ENCODE data around the gene PPP2R3A.

PPP2R3A gene

DNA sequence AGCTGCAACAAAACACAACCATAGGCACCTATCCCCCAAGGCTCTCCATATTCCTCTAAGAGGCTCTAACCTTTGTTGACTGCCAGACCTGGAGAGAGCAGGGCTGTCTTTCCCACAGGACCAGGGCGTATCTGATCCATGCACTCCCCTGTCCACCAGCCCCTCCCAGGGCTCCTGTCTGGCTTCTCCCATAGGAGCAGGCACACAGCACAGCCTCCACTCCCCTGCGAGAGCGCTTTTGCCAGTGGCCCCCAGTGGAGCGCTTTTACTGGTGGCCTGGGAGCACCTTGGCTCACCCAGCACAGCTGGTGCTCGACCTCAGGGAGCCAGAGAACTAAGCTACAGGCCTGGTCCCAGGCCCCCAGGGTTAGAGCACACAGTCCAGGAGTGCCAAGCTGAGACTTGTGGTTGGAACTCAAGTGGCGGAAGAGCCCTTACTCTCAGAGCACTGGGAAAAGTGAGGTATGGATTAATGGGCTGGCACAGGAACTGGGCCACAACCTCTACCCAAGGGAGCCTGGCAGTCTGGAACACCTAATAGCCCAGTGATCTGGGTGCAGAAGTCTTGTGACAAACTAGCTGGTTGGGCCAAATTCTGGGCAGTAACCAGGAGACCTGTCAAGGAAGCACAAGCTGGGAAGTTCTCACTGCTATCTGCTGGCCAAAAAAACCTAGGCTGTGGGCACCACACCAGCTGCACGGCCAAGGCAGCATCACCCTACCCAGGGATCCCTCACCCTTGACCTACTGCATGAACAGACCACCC is 79.6 kb downstream of the PPP2R3A start:
- no peak for DNase-seq (ENCODE audit: low read depth)
- TF ChIP-seq, protein P1, sequence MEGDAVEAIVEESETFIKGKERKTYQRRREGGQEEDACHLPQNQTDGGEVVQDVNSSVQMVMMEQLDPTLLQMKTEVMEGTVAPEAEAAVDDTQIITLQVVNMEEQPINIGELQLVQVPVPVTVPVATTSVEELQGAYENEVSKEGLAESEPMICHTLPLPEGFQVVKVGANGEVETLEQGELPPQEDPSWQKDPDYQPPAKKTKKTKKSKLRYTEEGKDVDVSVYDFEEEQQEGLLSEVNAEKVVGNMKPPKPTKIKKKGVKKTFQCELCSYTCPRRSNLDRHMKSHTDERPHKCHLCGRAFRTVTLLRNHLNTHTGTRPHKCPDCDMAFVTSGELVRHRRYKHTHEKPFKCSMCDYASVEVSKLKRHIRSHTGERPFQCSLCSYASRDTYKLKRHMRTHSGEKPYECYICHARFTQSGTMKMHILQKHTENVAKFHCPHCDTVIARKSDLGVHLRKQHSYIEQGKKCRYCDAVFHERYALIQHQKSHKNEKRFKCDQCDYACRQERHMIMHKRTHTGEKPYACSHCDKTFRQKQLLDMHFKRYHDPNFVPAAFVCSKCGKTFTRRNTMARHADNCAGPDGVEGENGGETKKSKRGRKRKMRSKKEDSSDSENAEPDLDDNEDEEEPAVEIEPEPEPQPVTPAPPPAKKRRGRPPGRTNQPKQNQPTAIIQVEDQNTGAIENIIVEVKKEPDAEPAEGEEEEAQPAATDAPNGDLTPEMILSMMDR (IDR thresholded peaks at IDR 0.05; ENCODE audit: low read depth, low read length, missing control alignments), result no peak
- no peak overlapping the region for H3K4me3 ChIP-seq (ENCODE audit: low read depth, low read length)

GRCh38 chr3:136048068-136048467 is 82.5 kb downstream of the PPP2R3A start:
- no peak for DNase-seq (ENCODE audit: low read depth)
- no peak overlapping the region for H3K4me3 ChIP-seq (ENCODE audit: low read depth, low read length)
- TF ChIP-seq, protein P1 (IDR thresholded peaks at IDR 0.05; ENCODE audit: low read depth, low read length, missing control alignments), result no peak

GRCh38 chr3:136050250-136050649 is 84.7 kb downstream of the PPP2R3A start:
- DNase-seq (ENCODE audit: low read depth), result no peak
- TF ChIP-seq, protein P1 (IDR thresholded peaks at IDR 0.05; ENCODE audit: low read depth, low read length, missing control alignments), result no peak
- H3K4me3 ChIP-seq (ENCODE audit: low read depth, low read length), result no peak overlapping the region

DNA sequence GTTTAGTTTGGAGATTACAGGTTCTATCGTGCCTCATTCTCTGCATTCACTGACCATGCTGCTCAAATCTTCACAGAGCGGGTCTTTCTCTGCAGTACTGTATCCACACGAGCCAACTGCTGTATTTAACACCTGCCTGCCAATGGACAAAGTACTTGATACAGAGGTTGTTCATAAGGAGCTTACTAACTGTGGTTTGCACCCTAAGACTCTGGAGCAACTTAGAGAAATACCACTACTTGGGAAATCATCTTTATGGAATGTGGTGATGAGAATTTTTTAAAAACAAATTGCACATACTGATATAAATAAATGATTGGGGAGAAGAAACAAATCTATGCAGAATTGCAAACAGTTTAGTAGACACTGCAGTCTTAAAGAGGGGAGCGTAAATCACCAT is 90.0 kb downstream of the PPP2R3A start:
- no peak overlapping the region for H3K4me3 ChIP-seq (ENCODE audit: low read depth, low read length)
- DNase-seq (ENCODE audit: low read depth), result no peak
- TF ChIP-seq, protein P1 (IDR thresholded peaks at IDR 0.05; ENCODE audit: low read depth, low read length, missing control alignments), result no peak

DNA sequence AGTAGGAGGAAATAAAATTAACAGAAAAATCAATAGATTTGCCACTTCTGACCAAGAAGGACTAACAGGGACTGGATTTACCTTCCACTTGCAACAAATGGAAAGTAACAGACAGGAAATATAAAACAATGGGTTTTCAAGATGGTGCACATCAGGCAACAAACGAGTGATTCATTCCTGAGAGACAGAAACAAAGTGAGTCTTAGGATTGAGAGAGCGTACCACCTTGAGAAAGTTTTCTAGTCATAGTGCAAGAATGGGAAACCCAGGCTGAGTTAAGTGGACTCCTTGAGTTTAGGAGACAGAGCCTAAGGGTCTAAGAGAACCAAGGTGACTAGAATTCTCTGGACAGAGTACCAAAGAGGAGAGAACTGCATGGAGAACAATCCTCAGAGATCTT is 101.7 kb downstream of the PPP2R3A start:
- H3K4me3 ChIP-seq (ENCODE audit: low read depth, low read length), result no peak overlapping the region
- TF ChIP-seq, protein P1 (IDR thresholded peaks at IDR 0.05; ENCODE audit: low read depth, low read length, missing control alignments), result no peak
- DNase-seq (ENCODE audit: low read depth), result no peak

DNA sequence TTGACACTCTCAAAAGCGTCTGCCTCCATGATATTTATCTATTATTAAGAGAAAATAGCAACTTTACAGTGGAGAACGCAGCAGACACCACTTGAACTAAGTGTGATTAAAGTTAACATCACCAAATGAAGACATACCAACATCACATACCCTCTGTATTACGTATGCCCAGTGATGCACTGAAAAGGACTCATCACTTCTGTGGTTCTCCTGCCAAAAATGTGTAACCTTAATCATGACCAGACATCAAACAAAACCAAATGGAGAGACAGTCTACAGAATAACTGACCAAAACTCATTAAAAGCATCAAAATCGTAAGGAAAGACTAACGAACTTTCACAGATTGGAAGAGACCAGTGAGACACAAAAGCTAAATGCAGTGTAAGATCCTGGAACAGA is 103.2 kb downstream of the PPP2R3A start:
- TF ChIP-seq, protein P1 (IDR thresholded peaks at IDR 0.05; ENCODE audit: low read depth, low read length, missing control alignments), result no peak
- DNase-seq (ENCODE audit: low read depth), result no peak
- no peak overlapping the region for H3K4me3 ChIP-seq (ENCODE audit: low read depth, low read length)

DNA sequence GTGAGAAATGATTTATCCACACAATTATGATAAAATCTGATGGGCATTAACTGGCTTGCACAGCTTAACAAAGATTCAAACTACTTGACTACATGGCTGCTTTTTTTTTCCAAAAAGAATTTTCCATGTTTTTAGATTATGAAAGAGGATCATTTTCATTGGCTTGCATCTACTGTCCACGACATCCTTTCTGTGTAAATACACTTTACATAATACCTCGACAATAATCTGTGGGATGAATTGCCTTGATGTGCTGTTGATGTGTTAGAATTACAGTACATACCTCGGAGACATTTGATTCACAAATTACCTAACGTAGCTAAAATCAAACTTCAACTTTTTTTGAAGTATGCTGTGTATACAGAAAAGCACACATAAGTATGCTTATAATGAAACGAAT is 104.4 kb downstream of the PPP2R3A start:
- H3K4me3 ChIP-seq (ENCODE audit: low read depth, low read length), result no peak overlapping the region
- no peak for DNase-seq (ENCODE audit: low read depth)
- TF ChIP-seq, protein P1 (IDR thresholded peaks at IDR 0.05; ENCODE audit: low read depth, low read length, missing control alignments), result no peak
